GM19452 (cell line): ENCODE measurements around the gene ECT2.
"Not testable (repeated sequence)": the region's sequence is repeated elsewhere in the genome, so short reads cannot be mapped to it uniquely, and the experiment has no call there.

Experiments
- ATAC-seq: cut with Tn5 transposase; IDR thresholded peaks from one replicate; pipeline ENCODE4 v1.9.1; 2021; ENCODE audit not compliant: unreplicated experiment

ECT2 gene

DNA sequence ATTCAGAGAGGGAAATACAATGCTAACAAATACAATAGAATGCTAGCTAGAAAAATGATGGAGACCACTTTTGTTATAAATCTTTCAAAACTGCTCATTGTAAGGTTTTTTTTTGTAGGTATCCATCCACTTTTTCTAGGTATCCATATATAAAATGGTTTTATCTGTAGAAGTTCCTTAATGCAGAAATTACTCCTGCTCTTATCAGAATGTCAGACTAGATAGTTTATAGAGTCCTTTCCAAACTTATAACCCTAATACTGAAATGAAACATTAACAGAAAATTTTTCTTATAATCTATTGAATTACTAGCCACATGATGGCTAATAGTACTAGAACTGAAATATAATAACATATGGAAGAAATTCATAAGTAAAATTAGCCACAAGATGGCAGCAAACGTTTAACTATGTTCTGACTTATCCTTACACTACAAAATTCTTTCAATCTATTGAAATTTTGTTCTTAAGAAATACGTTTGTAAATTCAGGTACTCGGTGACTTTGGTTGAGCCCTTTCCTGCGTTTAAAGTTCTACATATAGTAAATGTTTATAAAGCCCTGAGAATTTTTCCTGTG, 58.5 kb downstream of the ECT2 start:
- no peak for ATAC-seq

- ATAC-seq = no peak
Measured at GRCh38 chr3:172811099-172811498, 60.6 kb downstream of the ECT2 start.

GRCh38 chr3:172813462-172813861, 62.9 kb downstream of the ECT2 start:
- ATAC-seq = no peak

DNA sequence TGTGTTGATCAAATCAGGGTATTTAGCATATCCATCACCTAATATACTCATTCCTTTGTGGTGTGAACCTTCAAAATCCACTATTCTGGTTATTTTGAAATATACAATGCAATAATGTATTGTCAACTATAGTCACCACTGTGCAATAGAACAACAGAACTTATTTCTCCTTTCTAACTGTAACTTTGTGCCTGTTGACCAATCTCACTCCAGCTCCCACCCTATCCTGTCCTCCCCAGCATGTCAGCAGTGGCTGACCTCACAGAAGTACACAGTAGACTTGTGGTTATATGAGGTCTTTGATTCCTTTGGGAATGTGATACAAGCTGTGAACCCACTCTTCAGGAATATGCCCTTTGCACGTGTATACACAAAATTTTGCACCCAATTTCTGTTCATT, 64.2 kb downstream of the ECT2 start:
- ATAC-seq = no peak

GRCh38 chr3:172815857-172816256, 65.3 kb downstream of the ECT2 start:
- no peak for ATAC-seq

DNA sequence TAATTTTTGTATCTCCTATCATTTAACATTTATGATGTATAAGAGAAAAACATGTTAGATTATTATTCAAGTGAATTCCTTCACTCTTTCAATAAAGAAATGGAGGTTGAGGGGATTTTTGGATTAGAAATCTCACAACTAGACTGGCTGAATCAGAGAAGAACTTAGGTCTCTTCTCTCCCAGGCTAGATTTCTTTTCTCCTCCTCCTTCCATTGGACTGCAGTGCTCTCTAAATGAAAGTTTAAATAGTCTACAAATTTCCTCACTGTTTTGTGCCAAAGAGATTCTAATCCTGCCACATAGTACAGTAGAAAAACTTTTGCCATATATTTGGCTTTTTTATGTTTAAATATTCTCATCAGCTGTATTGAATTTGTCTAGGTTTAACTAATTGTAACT, 65.8 kb downstream of the ECT2 start:
- ATAC-seq = no peak

- no peak for ATAC-seq
Measured at GRCh38 chr3:172816968-172817367, 66.4 kb downstream of the ECT2 start.

GRCh38 chr3:172820492-172820891, 70.0 kb downstream of the ECT2 start:
- no peak for ATAC-seq

DNA sequence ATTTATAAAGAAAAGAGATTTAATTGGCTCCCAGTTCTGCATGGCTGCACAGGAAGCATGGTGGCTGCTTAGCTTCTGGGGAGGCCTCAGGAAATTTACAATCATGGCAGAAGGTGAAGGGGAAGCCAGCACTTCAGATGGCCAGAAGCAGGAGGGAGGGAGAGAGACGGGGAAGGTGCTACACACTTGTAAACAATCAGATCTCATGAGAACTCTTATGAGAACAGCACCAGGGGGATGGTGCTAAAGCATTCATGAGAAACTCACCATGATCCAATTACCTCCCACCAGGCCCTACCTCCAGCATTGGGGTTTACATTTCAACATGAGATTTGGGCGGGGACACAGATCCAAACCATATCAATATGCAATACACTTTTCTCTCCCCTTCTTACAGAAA, 73.7 kb downstream of the ECT2 start:
- no peak for ATAC-seq

DNA sequence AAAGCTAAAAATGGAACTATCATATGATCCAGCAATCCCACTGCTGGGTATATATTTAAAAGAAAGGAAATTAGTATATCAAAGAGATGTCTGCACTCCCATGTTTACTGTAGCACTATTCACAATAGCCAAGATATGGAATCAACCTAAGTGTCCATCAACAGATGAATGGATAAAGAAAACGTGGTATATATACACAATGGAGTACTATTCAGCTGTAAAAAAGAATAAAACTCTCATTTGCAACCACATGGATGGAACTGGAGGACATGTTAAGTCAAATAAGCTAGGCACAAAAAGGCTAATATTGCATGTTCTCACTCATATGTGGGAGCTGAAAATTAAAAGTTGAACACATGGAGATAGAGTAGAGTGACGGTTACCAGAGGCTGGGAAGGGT, 76.7 kb downstream of the ECT2 start:
- not testable (repeated sequence) for ATAC-seq

DNA sequence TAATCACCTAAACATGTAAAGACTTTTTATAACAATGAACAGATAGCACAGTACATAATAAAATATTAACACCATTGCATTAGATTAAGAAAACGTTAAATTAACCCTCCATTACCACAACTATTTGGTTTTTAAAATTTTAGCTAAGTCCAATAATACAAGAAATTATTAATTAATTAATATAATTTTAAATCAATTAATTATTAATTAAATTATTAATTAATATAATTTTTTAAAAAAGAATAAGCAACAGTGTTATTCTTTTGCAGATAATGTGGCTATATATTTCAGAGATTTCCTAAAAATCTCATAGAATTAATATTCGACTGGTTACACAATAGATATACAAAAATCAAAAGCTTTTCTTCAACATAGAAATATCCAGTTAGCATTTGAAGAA, 82.5 kb downstream of the ECT2 start:
- ATAC-seq = no peak

DNA sequence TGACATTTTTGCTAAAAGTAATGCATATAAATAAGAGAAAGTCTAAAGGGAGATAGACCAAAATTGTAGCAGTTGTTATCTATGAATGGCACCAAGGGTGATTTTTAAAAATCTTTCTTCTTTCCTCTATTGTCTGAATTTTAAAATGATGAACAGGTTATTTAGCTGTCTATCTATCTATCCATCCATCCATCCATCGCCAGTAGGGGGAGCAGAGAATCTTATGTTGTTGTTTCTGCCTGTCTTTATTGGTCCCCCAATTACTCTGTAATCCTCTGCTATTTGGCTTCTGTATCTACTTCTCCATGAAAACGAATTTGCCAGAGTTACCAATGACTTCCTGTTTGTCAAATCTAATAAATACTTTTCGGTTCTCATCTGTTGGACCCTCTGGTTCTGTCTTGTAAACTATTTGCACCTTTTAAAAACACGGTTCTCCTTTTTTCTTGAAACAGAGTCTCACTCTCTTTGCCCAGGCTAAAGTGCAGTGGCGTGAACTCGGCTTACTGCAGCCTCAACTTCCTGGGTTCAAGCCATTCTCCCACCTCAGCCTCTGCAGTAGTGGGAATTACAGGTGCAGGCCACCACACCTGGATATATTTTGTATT, 86.0 kb downstream of the ECT2 start:
- ATAC-seq = peak; percentile 58

DNA sequence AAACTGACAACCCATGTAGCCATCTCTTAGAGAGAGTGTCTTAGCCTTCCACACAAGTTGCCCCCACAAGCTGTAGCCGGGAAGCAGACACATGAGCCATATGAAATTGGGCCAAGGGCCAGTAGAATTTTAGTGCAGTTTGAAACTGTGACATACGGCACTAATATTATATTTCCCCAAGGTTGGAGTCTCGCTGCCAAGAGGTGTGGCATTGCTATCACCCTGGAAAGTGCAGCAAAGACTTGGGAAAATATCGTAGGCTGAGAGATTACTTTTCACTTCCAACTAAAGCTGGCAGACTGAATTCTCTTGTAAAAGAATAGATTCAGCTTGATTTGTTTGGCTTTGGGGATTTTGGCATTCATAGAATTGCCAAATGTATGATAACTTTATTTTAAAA, 89.2 kb downstream of the ECT2 start:
- no peak for ATAC-seq

GRCh38 chr3:172840463-172840862, 89.9 kb downstream of the ECT2 start:
- ATAC-seq = no peak

DNA sequence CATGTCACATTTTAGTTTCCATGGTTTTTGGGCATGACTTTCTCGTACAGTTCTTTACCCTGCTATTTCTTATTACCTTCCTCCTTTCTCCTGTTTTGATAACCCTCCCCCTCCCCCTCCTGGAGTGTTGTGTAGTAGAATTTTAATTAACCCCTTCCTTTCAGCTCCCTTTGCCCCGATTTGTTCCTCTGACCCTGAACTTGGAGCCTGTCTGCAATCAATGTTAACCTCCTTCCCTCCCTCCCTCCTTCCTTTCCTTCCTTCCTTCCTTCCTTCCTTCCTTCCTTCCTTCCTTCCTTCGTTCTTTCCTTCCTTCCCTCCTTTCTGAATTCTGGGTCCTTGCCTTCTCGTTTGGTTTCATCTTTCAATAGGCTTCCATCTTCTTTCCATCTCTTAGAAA, 90.4 kb downstream of the ECT2 start:
- no peak for ATAC-seq

DNA sequence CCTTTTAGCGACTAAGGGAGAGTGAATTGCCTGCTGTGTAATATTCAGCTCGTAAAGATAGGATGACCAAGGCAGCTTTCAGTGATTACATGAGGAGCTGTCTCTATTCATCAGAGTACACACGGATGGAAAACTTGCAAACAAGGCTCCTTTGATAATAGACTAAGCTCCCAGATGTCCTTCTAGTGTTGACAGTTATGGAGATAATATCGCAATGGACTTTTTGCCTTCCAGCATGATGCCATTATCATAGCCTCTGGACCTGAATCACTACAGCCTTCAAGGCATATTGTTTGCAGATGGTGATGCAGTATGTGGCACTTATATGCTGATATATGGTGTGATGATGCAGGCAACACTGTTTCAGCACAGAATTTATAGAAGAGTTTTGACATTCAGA, 93.9 kb downstream of the ECT2 start:
- ATAC-seq = no peak

GRCh38 chr3:172846103-172846561, 95.6 kb downstream of the ECT2 start:
- ATAC-seq = peak; percentile 75

- no peak for ATAC-seq
Measured at GRCh38 chr3:172846706-172847105, 96.2 kb downstream of the ECT2 start.

DNA sequence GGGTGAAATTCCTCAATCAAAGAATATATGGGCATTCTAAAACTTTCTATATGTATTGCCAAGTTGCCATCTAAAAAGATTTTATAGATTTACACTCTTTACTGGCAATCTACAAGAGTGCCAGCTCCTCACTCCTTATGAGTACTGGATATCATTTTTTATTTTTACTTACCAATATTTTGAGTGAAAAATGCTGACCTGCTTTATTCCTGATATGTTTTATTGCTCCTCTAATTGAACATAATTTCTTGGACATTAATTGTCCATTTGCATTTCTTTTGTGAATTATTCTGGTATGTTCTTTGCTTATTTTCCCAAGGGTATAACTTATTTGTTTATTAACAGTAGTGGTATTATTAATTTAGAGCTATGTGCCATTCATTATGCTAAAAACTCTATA, 96.8 kb downstream of the ECT2 start:
- no peak for ATAC-seq

GRCh38 chr3:172848910-172849309, 98.4 kb downstream of the ECT2 start:
- no peak for ATAC-seq

DNA sequence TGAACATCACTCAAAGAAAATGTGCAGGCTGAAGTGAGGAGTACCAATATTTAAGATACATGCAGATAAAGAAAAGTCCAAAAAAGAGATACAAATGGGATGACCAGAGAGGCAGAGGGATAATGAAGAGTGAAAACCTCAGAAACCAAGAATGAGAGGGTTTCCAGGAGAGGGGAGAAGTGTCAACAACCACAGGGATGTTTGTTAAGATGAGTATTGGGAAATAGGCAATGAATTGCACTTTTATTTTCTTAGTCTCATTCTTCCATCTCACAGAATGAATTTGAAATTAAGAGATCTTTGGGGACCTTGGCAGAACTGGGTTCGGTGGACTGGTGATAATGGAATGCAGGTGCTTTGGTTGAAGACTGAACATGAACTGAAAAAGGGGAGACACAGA, 102.5 kb downstream of the ECT2 start:
- no peak for ATAC-seq

DNA sequence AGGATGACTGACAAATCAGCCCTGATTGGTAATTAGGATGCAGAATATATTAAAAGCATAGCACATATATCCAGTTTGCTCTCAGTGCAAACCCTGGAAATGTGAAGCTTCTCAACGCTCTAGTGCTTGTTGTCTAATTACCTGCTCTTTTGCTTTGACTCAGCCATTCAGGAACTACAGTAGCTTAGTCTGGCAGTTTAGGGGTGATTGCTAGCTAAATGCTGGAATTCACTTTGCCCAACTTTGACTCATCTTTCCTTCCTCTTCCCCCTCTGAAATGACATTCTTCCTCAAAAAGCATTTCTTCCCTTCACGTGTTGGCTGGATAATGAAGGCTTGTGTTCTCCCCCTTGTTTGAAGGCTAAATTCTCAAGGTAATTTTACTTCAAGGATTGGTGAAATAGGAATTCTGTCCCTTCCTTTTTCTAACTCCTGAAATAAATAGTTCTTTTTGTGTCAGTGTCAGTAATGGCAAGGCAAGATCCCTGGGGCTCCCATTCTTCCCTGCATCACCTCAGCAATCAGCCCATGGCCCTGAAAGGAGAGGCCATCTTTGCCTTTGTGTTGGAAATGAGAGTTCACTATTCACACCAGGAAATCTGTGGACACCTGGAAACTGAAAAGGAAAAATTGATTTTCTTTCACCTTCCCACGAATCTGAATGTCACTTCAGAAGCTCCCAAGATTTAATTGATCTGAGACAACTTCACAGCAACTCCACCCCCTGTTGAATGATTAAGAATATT, 103.6 kb downstream of the ECT2 start:
- ATAC-seq = no peak
